DMS79 treated with DMSO at 0.1 percent for 48 hours (cell line): ENCODE results near the gene ATXN7L1.

Experiments
- DNase-seq: peaks from one replicate; lab custom pipeline; 2025; lab: John Stamatoyannopoulos, UW

The ATXN7L1 gene

GRCh38 chr7:105580022-105580740 lies 296.2 kb downstream of the ATXN7L1 start:
- DNase-seq = no peak

DNA sequence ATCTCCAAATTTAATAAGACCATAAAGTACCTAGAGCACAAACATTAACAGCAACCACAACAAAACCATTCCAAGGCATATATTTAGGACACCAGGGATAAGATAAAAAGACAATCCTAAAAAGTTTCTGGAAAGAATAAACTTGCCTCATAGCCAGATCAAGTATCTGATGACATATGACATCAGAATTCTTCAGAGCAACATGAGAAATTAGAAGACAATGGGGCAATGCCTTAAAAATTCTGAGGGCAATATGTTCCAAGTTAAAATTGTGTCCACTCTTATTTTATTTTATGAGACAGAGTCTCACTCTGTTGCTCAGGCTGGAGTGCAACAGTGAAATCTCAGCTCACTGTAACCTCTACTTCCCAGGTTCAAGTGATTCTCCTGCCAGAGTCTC lies 297.9 kb downstream of the ATXN7L1 start:
- DNase-seq = no peak

GRCh38 chr7:105577251-105577650 lies 299.1 kb downstream of the ATXN7L1 start:
- no peak for DNase-seq

- no peak for DNase-seq
These were observed 304.5 kb downstream of the ATXN7L1 start for GRCh38 chr7:105571891-105572290.

DNA sequence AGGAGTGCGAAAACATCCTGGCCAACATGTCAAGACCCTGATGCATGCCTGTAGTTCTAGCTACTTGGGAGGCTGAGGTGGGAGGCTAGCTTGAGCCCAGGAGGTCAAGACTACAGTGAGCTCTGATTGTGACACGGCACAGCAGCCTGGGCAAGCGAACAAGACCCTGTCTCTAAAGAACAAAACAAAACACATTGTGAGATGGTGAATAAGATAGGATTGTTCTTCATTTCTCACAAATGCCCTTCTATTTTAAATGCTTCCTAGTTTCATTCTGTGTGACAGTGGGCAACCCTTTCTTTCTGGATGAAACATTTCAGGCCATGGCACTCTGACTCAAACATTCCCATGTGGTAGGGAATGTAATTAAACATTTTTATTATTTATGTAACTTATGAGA lies 308.6 kb downstream of the ATXN7L1 start:
- DNase-seq = no peak

DNA sequence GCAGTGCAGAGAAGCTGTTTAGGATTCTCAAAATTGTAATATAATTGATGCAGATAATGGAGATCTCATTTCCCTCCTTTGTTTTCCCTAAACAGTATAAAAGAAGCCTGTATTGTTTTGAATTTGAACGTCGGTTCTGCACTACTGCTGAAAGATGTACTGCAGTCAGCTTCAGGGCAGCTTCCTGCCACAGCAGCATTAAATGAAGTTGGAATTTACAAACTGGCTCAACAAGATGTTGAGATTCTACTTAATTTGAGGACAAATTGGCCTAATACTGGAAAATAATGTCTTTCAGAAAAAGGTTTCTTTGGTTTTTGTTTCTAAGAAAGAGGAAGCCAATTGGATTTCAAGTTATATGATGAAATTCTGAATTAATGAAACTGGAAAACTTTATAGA lies 309.4 kb downstream of the ATXN7L1 start:
- no peak for DNase-seq

- no peak for DNase-seq
These were observed 311.2 kb downstream of the ATXN7L1 start for GRCh38 chr7:105565190-105565589.

GRCh38 chr7:105559926-105560325 lies 316.5 kb downstream of the ATXN7L1 start:
- no peak for DNase-seq
